Activated naive CD4-positive, alpha-beta T cell treated with anti-CD3 and anti-CD28 coated beads, Interleukin-2, amount 10 ng/mL, durations not matched to agents 7 days and 5 days (primary cell): ENCODE data around the gene RTTN.

ENCODE experiments used
- CTCF ChIA-PET: fragments of 350-600 bp; sonication (Branson Sonifier 250); formaldehyde crosslinking; loops from one replicate; lab custom pipeline; 2021; ENCODE audit warnings: antibody characterized with exemption; lab: Charles Lee
- DNase-seq: peaks from one replicate; pipeline ENCODE4 v3.0.0-alpha.2; 2020
- H3K27ac Mint-ChIP-seq: one replicate; pipeline ENCODE4 v1.8.0; 2021; ENCODE audit warnings: mild to moderate bottlenecking, moderate library complexity, mixed read lengths
- H3K27me3 Mint-ChIP-seq: one replicate; pipeline ENCODE4 v1.8.0; 2021; ENCODE audit warnings: mild to moderate bottlenecking, mixed read lengths
- H3K36me3 Mint-ChIP-seq: one replicate; pipeline ENCODE4 v1.8.0; 2021; ENCODE audit warnings: mixed read lengths
- H3K4me1 Mint-ChIP-seq: one replicate; pipeline ENCODE4 v1.8.0; 2021; ENCODE audit warnings: mixed read lengths
- H3K4me3 Mint-ChIP-seq: one replicate; pipeline ENCODE4 v1.8.0; 2021; ENCODE audit warnings: mild to moderate bottlenecking, moderate library complexity, mixed read lengths
- H3K9me3 Mint-ChIP-seq: one replicate; pipeline ENCODE4 v1.8.0; 2021; ENCODE audit warnings: mixed read lengths

RTTN gene

DNA sequence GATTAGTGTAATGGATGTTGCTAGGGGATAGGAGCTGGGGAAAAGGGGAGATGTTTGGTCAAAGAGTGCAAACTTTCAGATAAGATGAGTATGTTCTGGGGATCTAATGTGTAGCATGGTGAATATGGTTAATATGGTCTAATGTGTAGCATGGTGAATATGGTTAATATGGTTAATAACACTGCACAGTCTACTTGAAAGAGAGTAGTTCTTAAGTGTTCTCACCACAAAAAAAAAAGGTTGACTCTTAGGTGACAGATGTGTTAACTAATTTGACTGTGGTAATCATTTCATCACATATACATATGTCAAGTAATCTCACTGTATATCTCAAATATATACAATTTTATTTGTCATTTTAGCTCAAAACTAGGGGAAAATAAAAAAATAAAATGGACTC is 136.5 kb downstream of the RTTN start:
- no peak for DNase-seq
- Mint-ChIP-seq H3K27me3 (no peaks in the 10 kb centered on the region), H3K27ac (no peak overlapping the region), H3K4me3 (no peak overlapping the region), H3K36me3 (peaks cover 16% of the 10 kb centered on the region), H3K9me3 (no peaks in the 10 kb centered on the region), H3K4me1 (peaks cover 2% of the 10 kb centered on the region)
- CTCF ChIA-PET = interaction anchor here (0.6 kb wide), 1 partner anchor 256 kb away, joined by 4 read pairs; no protein-coding TSS in a partner anchor

DNA sequence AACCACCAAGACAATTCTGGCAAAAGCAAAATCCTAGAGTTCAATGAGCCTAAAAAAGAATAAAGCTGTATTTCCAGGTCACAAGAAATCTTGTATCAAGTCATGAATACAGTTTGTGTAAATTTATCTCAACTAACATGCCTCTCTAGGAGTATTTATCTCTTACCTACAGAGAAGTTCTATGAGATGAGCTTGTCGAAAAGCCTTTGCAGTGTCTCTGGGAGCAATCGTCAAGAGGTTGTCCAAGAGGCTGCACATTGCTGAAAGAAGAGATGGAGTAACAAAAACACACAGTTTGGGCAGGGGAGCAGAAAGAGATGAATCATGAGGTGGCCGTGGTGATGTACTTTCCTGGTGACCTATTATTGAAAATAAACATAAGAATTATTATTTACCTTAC is 145.8 kb downstream of the RTTN start:
- Mint-ChIP-seq H3K27ac (no peak overlapping the region), H3K27me3 (no peaks in the 10 kb centered on the region), H3K4me3 (no peak overlapping the region), H3K36me3 (peaks cover 24% of the 10 kb centered on the region), H3K4me1 (no peaks in the 10 kb centered on the region), H3K9me3 (no peaks in the 10 kb centered on the region)
- CTCF ChIA-PET = no interaction called here
- DNase-seq = no peak

DNA sequence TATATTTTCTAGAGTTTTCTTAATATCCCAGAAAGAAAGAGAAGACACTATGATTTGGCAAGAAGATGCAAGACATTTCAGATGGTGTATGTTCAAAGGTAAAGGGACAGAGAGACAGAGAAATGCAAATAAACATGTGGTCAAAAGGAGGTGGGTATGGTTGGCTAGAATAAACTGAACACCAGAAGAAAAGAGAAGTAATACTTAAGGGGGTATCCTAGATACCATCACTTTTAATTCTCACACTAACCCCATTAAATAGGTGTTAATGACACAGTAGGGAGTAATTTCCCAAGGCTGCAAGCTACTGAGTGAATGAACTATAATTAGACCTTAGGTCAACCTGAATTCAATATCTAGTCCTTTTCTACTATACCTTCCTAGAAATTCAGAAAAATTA is 146.6 kb downstream of the RTTN start:
- no peak for DNase-seq
- Mint-ChIP-seq H3K4me3 (no peak overlapping the region), H3K27ac (no peak overlapping the region), H3K36me3 (peaks cover 22% of the 10 kb centered on the region), H3K9me3 (no peaks in the 10 kb centered on the region), H3K4me1 (no peaks in the 10 kb centered on the region), H3K27me3 (no peaks in the 10 kb centered on the region)
- CTCF ChIA-PET = no interaction called here

DNA sequence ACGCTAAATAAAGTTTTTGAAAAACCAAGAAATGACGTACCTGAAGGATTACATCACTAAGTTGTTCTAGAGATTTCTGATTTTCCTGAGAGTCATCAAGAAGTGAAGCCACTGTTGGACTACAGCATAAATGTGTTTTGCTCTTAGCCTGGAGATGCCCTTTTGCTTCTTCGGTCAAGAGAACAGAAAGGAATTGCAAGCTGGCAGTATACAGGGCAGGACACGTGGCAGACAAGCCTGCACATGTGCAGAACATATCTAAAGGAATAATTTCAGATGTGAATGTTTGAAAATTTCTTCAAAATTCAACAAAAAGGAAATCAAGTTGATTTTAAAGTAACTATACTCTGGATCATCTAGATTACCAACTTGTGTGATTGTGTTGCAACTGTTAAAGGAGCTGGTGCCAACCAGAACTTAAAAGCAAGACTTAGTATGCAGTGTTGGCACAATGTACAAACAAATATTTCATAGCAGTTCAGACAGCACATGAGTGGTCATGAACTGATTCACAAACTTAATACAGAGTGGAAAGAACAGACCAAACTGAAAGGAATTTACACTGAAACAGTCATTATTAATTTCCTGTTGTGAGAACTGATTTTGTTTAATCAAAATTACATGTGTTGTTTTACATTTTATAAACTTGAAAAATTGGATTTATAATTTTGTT is 157.4 kb downstream of the RTTN start:
- H3K4me1 Mint-ChIP-seq = no peaks in the 10 kb centered on the region
- H3K9me3 Mint-ChIP-seq = no peaks in the 10 kb centered on the region
- H3K4me3 Mint-ChIP-seq = no peak overlapping the region
- CTCF ChIA-PET = no interaction called here
- peaks cover 30% of the 10 kb centered on the region for H3K36me3 Mint-ChIP-seq
- no peaks in the 10 kb centered on the region for H3K27me3 Mint-ChIP-seq
- no peak for DNase-seq
- H3K27ac Mint-ChIP-seq = no peak overlapping the region

DNA sequence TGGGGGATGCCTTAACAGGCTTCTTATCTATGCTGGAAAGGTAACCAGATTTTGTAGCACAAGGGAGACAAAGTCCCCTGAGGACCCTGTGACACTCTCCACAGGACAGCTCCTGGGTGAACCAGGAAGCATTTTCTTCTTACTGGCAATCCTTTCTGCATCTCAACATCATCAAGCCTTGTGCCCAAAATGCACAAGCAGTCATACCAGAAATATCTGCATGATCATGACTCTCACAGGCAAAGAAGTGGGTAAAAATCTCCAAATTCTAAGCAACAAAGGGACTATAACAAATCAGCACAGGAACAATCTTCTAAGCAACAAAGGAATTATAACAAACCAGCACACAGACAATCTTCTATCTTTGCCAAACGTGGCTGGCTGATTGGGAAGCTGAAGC is 158.7 kb downstream of the RTTN start:
- Mint-ChIP-seq H3K9me3 (no peaks in the 10 kb centered on the region), H3K4me1 (no peaks in the 10 kb centered on the region), H3K27ac (no peak overlapping the region), H3K27me3 (no peaks in the 10 kb centered on the region), H3K36me3 (peaks cover 34% of the 10 kb centered on the region), H3K4me3 (no peak overlapping the region)
- CTCF ChIA-PET = no interaction called here
- DNase-seq = no peak

DNA sequence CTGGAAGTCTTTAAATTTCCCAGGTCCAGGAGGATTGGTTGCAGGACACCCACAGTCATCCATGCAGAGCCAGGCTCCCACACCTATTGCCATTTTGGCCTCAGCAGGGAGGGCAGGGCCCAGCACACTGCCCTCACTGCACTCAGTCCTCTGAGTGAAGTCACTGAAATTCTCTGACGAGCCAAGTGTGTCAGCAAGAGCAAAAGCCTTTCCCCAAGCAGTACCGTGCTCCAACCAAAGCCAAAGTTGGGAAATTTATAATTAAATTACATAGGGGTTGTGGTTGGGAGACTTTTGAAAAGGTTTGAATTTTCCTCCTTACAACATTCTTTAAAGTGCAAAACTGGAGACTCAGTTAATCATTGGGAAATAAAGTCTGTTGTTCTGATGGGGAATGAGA is 159.3 kb downstream of the RTTN start:
- Mint-ChIP-seq H3K36me3 (peaks cover 35% of the 10 kb centered on the region), H3K4me1 (no peaks in the 10 kb centered on the region)
- CTCF ChIA-PET = no interaction called here

DNA sequence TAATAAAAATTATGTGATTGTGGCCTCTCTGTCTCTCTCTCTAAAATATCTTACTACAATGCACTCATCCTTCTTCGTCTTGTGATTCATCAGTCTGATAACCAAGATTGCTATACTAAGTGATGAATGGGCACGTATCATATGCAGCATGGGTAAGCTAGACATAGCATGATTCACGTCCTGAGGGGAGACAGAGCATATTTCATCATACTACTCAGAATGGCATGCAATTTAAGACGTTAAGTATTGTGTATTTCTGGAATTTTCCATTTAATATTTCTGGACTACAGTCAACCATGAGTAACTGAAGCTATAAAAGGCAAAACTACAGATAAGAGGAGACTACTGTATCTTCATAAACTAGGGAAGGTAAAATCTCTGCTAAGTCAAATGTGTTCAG is 160.9 kb downstream of the RTTN start:
- Mint-ChIP-seq H3K4me1 (no peaks in the 10 kb centered on the region), H3K4me3 (no peak overlapping the region), H3K9me3 (no peaks in the 10 kb centered on the region), H3K27me3 (no peaks in the 10 kb centered on the region), H3K36me3 (peaks cover 23% of the 10 kb centered on the region), H3K27ac (no peak overlapping the region)
- DNase-seq = no peak
- CTCF ChIA-PET = interaction anchor here (0.8 kb wide), 1 partner anchor 44 kb away, joined by 3 read pairs; no protein-coding TSS in a partner anchor

More for the DNA sequence above, 159.3 kb downstream of the RTTN start:
- Mint-ChIP-seq H3K4me3 (no peak overlapping the region), H3K27me3 (no peaks in the 10 kb centered on the region), H3K9me3 (no peaks in the 10 kb centered on the region), H3K27ac (no peak overlapping the region)
- no peak for DNase-seq

DNA sequence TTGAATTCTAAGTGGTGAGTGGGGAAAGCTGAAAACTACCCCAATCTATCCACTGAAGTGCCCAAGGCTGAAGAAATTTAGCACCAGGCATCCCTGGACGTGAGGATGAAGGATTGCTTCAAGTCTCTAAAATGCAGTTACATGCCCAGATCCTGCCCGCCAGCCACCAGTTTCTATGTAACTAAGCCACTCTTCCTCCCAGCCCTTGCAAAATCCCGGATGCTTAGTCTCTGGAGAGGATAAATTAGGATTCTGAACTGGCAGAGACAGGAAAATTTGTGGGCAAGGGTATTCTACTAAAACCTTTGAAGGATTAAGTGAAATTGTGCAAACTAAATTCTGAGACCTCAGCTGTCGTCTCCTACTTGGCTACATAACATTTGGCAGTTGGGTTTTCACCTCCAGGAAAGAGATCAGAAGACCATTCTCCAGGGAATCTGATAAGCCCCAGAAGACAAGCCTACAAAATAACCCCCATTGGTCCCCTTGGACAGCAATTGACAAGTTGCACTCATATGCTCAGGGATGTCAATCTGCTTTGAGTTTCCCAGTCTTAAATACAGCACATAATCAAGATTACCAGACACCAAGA is 163.9 kb downstream of the RTTN start:
- H3K27ac Mint-ChIP-seq = no peak overlapping the region
- CTCF ChIA-PET = no interaction called here
- H3K4me1 Mint-ChIP-seq = no peaks in the 10 kb centered on the region
- H3K4me3 Mint-ChIP-seq = no peak overlapping the region
- no peaks in the 10 kb centered on the region for H3K9me3 Mint-ChIP-seq
- no peaks in the 10 kb centered on the region for H3K27me3 Mint-ChIP-seq
- peaks cover 29% of the 10 kb centered on the region for H3K36me3 Mint-ChIP-seq
- no peak for DNase-seq

DNA sequence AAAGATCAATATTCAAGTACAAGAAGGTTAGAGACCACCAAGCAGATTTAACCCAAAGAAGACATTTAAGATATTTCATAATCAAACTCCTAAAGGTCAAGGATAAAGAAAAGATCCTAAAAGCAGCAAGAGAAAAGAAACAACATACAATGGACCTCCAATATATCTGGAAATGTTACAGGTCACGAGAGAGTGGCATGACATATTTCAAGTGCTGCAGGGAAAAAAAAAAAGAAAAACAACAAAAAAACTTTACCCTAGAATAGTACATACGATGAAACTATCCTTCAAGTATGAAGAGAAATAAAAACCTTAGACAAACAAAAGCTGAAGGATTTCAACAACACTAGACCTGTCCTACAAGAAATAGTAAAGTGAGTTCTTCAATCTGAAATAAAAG is 166.3 kb downstream of the RTTN start:
- Mint-ChIP-seq H3K4me3 (no peak overlapping the region), H3K36me3 (peaks cover 33% of the 10 kb centered on the region), H3K27ac (no peak overlapping the region), H3K4me1 (no peaks in the 10 kb centered on the region), H3K27me3 (no peaks in the 10 kb centered on the region), H3K9me3 (peaks cover 2% of the 10 kb centered on the region)
- no peak for DNase-seq
- CTCF ChIA-PET = no interaction called here

DNA sequence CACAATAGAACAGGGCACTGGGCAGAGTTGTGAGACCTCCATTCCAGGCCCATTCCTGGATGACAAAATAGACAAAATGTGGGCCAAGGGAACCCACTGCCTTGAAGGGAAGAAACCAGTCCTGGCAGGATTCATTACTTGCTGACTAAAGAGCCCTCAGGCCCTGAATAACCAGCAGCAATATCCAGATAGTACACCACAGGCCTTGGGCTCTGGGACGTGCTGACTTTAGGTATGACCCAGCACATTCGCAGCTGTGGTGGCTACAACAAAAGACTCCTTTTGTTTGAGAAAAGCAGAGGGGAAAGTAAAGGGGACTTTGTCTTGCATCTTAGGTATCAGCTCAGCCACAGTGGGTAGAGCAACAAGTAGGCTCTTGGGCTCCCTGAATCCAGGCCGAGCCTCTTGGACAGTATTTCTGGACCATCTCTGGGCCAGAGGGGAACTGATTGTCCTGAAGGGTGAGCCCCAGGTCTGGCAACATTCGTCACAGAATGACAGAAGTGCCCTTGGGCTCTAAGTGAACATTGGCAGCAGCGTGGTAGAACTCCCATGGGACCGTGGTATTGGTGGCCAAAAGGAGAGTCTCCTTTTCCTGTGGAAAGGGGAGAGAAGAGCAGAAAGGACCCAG is 167.9 kb downstream of the RTTN start:
- no peak overlapping the region for H3K27ac Mint-ChIP-seq
- no peak for DNase-seq
- no peak overlapping the region for H3K4me3 Mint-ChIP-seq
- CTCF ChIA-PET = no interaction called here
- no peaks in the 10 kb centered on the region for H3K4me1 Mint-ChIP-seq
- H3K27me3 Mint-ChIP-seq = no peaks in the 10 kb centered on the region
- peaks cover 2% of the 10 kb centered on the region for H3K9me3 Mint-ChIP-seq
- H3K36me3 Mint-ChIP-seq = peaks cover 33% of the 10 kb centered on the region

DNA sequence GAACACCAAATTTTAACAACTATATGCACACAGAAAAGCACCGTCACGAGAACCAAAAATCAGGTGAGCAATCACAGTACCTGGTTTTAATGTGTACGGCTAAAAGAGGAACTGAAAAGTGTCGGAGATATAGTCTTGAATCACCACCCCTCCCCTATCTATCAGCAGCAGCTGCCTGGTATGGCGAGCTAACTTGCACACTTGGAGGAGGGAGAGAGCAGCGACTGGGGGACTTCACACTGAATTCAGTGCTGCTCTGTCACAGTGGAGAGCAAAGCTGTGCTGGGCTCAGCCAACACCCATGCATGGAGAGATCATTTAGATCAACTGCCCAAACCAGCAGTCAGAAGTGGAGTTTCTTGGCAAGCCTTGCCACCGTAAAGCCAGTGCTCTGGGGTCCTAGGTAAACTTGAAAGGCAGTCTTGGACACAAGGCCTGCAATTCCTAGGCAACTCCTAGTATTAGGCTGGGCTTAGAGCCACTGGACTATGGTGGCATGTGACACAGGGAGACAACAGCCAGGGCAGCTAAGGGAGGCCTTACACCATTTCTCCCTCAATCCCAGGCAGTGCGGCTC is 168.6 kb downstream of the RTTN start:
- no peaks in the 10 kb centered on the region for H3K27me3 Mint-ChIP-seq
- H3K4me3 Mint-ChIP-seq = no peak overlapping the region
- H3K27ac Mint-ChIP-seq = no peak overlapping the region
- peaks cover 35% of the 10 kb centered on the region for H3K36me3 Mint-ChIP-seq
- peaks cover 2% of the 10 kb centered on the region for H3K9me3 Mint-ChIP-seq
- no peaks in the 10 kb centered on the region for H3K4me1 Mint-ChIP-seq
- CTCF ChIA-PET = no interaction called here
- no peak for DNase-seq

DNA sequence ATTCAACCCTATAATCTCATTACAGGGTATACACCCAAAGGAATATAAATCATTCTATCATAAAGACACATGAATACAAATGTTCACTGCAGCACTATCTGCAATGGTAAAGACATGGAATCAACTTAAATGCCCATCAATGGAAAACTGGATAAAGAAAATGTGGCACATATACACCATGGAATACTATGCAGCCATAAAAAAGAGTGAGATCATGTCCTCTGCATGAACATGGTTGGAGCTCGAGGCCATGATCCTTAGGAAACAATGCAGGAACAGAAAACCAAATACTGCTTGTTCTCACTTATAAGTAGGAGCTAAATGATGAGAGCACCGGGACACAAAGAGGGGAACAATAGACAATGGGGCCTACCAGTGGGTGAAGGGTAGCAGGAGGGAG is 169.3 kb downstream of the RTTN start:
- H3K27me3 Mint-ChIP-seq = no peaks in the 10 kb centered on the region
- no peak overlapping the region for H3K4me3 Mint-ChIP-seq
- DNase-seq = no peak
- CTCF ChIA-PET = no interaction called here
- H3K9me3 Mint-ChIP-seq = peaks cover 2% of the 10 kb centered on the region
- H3K36me3 Mint-ChIP-seq = peaks cover 33% of the 10 kb centered on the region
- no peak overlapping the region for H3K27ac Mint-ChIP-seq
- H3K4me1 Mint-ChIP-seq = no peaks in the 10 kb centered on the region

DNA sequence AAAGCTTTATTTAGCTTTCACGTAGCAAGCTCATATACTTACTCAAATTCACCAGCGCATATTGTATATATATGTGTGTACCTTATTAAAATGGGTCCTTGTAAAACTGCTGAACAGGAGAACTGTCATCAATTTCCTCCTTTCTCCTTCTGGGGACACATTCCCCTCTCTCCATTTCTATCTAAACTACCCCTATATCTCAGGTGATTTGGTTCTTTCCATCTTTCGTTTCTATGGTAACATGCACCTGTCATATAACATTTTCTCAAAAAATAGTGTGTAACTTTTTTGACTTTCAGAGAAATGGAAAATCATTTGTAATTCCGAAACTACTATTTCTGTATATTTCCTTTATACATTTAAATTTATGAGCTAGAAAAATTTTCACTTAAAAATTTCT is 174.3 kb downstream of the RTTN start:
- H3K27ac Mint-ChIP-seq = no peak overlapping the region
- DNase-seq = no peak
- H3K27me3 Mint-ChIP-seq = no peaks in the 10 kb centered on the region
- CTCF ChIA-PET = no interaction called here
- peaks cover 26% of the 10 kb centered on the region for H3K36me3 Mint-ChIP-seq
- H3K4me3 Mint-ChIP-seq = no peak overlapping the region
- H3K9me3 Mint-ChIP-seq = peaks cover under 1% of the 10 kb centered on the region
- H3K4me1 Mint-ChIP-seq = no peaks in the 10 kb centered on the region

DNA sequence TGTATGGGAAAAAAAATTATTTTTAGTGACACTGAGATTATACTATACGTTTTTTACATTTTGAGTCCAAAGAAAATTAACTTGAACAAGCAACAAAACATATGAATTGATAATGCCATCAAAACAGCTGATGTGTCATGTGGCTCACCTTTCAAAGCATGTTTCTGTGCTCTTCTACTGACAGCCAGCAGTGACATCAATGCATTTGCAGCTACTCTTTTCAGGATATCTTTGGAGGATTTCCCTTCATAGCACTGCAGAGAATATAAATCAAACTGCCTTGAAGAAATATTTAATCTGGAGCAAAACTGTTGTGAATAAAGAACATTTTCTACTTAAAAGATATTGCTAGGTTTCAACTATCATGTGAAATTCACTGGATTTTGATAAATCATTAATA is 174.8 kb downstream of the RTTN start:
- H3K27ac Mint-ChIP-seq = no peak overlapping the region
- CTCF ChIA-PET = no interaction called here
- no peak for DNase-seq
- no peak overlapping the region for H3K4me3 Mint-ChIP-seq
- H3K36me3 Mint-ChIP-seq = peaks cover 28% of the 10 kb centered on the region
- H3K4me1 Mint-ChIP-seq = no peaks in the 10 kb centered on the region
- no peaks in the 10 kb centered on the region for H3K9me3 Mint-ChIP-seq
- H3K27me3 Mint-ChIP-seq = no peaks in the 10 kb centered on the region

DNA sequence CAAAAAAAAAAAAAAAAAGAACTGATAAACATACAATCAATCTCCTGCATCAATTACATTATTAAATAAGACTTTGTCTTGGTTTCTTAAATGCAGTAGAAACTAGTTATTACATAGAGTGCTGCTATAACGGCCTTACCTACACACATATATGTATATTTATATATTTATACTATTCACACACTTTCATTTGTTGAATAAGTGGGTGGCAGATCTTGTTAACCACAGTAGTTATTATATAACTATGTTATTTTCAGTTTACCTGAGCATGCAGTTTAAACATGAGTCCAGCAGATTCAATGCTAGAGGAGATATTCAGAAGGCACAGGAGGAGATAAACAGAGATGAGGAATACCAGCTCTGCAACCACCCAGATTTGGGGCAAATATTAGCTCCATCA is 176.3 kb downstream of the RTTN start:
- CTCF ChIA-PET = no interaction called here
- Mint-ChIP-seq H3K36me3 (peaks cover 36% of the 10 kb centered on the region), H3K4me3 (no peak overlapping the region), H3K9me3 (no peaks in the 10 kb centered on the region), H3K27ac (no peak overlapping the region), H3K27me3 (no peaks in the 10 kb centered on the region), H3K4me1 (no peaks in the 10 kb centered on the region)
- no peak for DNase-seq
